Right forelimb (tissue), 1 donor: ENCODE measurements around the gene MRRF.
"Not testable (repeated sequence)": the region's sequence is repeated elsewhere in the genome, so short reads cannot be mapped to it uniquely, and the experiment has no call there.

Experiments
- DNase-seq: peaks from one replicate; pipeline ENCODE4 v3.0.0-alpha.2; 2018

Gene MRRF

GRCh38 chr9:122277285-122277897 is 12.7 kb downstream of the MRRF start:
- no peak for DNase-seq

- DNase-seq = no peak
Measured at GRCh38 chr9:122281368-122281767, 16.7 kb downstream of the MRRF start.

- DNase-seq = no peak
Measured at GRCh38 chr9:122286764-122287163, 22.1 kb downstream of the MRRF start.

- DNase-seq = no peak
Measured at GRCh38 chr9:122287214-122287720, 22.6 kb downstream of the MRRF start.

GRCh38 chr9:122291458-122291857 is 26.8 kb downstream of the MRRF start:
- no peak for DNase-seq

GRCh38 chr9:122294531-122294930 is 29.8 kb downstream of the MRRF start:
- DNase-seq = no peak

GRCh38 chr9:122297512-122297911 is 32.8 kb downstream of the MRRF start:
- DNase-seq = no peak

GRCh38 chr9:122302237-122303093 is 37.8 kb downstream of the MRRF start:
- DNase-seq = no peak

GRCh38 chr9:122307061-122307460 is 42.4 kb downstream of the MRRF start:
- DNase-seq = no peak

GRCh38 chr9:122307925-122308324 is 43.2 kb downstream of the MRRF start:
- DNase-seq = no peak

GRCh38 chr9:122309861-122310260 is 45.2 kb downstream of the MRRF start:
- DNase-seq = no peak

GRCh38 chr9:122314165-122314564 is 49.5 kb downstream of the MRRF start:
- no peak for DNase-seq

- no peak for DNase-seq
Measured at GRCh38 chr9:122315534-122315933, 50.9 kb downstream of the MRRF start.

- no peak for DNase-seq
Measured at GRCh38 chr9:122318284-122318683, 53.6 kb downstream of the MRRF start.

GRCh38 chr9:122320413-122320881 is 55.8 kb downstream of the MRRF start:
- DNase-seq = no peak

GRCh38 chr9:122322553-122322952 is 57.9 kb downstream of the MRRF start:
- no peak for DNase-seq

GRCh38 chr9:122324665-122325064 is 60.0 kb downstream of the MRRF start:
- DNase-seq = not testable (repeated sequence)

GRCh38 chr9:122325124-122325523 is 60.4 kb downstream of the MRRF start:
- DNase-seq = no peak

GRCh38 chr9:122327175-122327574 is 62.5 kb downstream of the MRRF start:
- DNase-seq = no peak

- DNase-seq = no peak
Measured at GRCh38 chr9:122329597-122329996, 64.9 kb downstream of the MRRF start.

GRCh38 chr9:122330466-122330865 is 65.8 kb downstream of the MRRF start:
- DNase-seq = not testable (repeated sequence)

- no peak for DNase-seq
Measured at GRCh38 chr9:122331523-122331927, 66.8 kb downstream of the MRRF start.

- DNase-seq = no peak
Measured at GRCh38 chr9:122332083-122332482, 67.4 kb downstream of the MRRF start.

GRCh38 chr9:122332644-122333043 is 68.0 kb downstream of the MRRF start:
- DNase-seq = no peak
